8988T (cell line): Measurements from ENCODE around the gene LTV1.

ENCODE experiments used
- DNase-seq: peaks from one replicate; pipeline ENCODE4 v3.0.0; 2011

LTV1 gene

GRCh38 chr6:143896126-143896860 is 53.2 kb downstream of the LTV1 start:
- no peak for DNase-seq

- DNase-seq: no peak
Measured at GRCh38 chr6:143900358-143900757, 57.2 kb downstream of the LTV1 start.

GRCh38 chr6:143901885-143902750 is 59.0 kb downstream of the LTV1 start:
- no peak for DNase-seq

- DNase-seq: no peak
Measured at GRCh38 chr6:143902827-143903226, 59.7 kb downstream of the LTV1 start.

- DNase-seq: no peak
Measured at GRCh38 chr6:143911028-143911427, 67.9 kb downstream of the LTV1 start.

GRCh38 chr6:143912671-143913070 is 69.5 kb downstream of the LTV1 start:
- DNase-seq: no peak
